Mesodermal cell (in vitro differentiated cells): ENCODE measurements around the gene TECR.

Source experiments
- H3K27ac ChIP-seq: 2 replicates; pipeline ENCODE4 v1.7.0; 2013; ENCODE audit warnings: mild to moderate bottlenecking, low read depth, low read length, moderate library complexity; ENCODE audit not compliant: severe bottlenecking
- H3K36me3 ChIP-seq: 2 replicates; pipeline ENCODE4 v1.7.1; 2013; ENCODE audit warnings: mild to moderate bottlenecking, low read length, moderate library complexity; ENCODE audit not compliant: control insufficient read depth, insufficient read depth
- H3K4me1 ChIP-seq: one replicate; pipeline ENCODE4 v1.7.1; 2013; ENCODE audit warnings: mild to moderate bottlenecking, low read length; ENCODE audit not compliant: insufficient read depth, control insufficient read depth, poor library complexity, severe bottlenecking
- H3K4me3 ChIP-seq: 2 replicates; pipeline ENCODE4 v1.7.0; 2013; ENCODE audit warnings: low read length, control low read depth, mild to moderate bottlenecking; ENCODE audit not compliant: insufficient read depth, poor library complexity, severe bottlenecking; ENCODE audit errors: extremely low read depth
- H3K9me3 ChIP-seq: 2 replicates; pipeline ENCODE4 v1.7.1; 2013; ENCODE audit warnings: mild to moderate bottlenecking, low read length, moderate library complexity; ENCODE audit not compliant: control insufficient read depth
- WGBS, 2 experiments: methylation state at CpG; one replicate each; pipeline ENCODE4 v1.1.5; 2013; ENCODE audit warnings: missing lambda C conversion rate in 2 of 2; ENCODE audit not compliant: insufficient coverage in 2 of 2; 5-methylcytosine and 5-hydroxymethylcytosine counted together

The TECR gene

DNA sequence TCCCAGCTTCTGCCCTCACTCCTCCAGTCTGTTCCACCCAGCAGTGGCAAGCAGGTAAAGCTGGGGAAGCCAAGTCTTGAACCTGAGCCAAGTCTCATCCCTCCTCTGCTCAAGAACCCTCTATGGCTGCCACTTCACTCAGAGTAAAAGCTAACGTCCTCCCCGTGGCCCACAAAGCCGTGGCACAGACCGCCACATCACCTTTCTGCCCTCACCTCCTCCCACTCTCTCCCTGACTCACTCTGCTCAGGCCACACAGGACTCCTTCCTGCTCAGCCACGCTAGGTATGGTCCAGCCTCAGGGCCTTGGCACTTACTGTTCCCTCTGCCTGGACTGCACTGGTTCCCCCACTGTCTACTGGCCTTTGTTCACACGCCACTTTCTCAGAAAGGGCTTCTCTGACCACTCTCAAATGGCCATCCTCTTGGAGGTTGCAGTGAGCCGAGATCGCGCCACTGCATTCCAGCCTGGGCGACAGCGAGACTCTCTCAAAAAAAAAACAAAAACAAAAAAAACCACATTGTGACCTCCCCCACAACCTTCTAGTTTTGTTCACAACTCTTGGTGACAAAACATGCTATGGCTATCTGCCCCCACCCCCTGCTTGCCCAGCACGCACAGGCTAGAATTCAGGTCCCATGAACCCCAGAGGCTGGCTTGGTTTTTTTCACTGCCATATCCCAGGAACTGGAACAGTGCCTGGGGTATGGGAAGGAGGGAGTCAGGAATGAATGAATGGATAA lies 26.7 kb downstream of the TECR start:
- peaks cover 5% of the 10 kb centered on the region for H3K36me3 ChIP-seq
- peak overlapping the region; percentile 45 for H3K27ac ChIP-seq
- H3K9me3 ChIP-seq = no peaks in the 10 kb centered on the region
- 93 to 94% methylated on average over 5 to 11 of the region's 12 CpGs for WGBS, 2 experiments
- H3K4me1 ChIP-seq = peaks cover 37% of the 10 kb centered on the region
- H3K4me3 ChIP-seq = no peak overlapping the region

DNA sequence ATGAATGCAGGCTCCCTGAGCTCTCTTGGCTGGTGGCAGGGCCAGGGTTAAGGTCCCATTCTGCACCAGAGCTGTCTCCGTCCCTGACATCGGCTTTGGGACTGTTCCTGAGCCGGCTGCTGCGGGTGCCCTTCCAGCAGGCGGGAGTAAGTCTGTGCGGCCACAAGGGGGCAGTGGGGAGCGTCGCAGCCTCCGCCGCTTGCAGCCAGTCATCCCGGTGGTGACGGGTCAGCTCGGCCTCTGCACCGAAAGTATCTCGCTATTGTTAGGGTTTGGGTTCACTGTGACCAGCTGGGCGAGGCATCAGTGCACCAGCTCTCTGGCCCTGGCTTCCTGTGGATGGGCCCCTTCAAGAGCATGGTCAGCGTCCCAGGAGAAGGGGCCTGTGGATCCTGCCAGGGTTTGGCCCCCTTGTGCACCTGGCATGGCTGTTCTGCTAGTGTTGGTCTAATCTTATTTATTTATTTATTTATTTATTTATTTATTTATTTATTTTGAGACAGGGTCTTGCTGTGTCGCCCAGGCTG lies 27.3 kb downstream of the TECR start:
- Histone ChIP-seq H3K4me3 (no peak overlapping the region), H3K27ac (peak overlapping the region; percentile 23), H3K4me1 (peaks cover 39% of the 10 kb centered on the region), H3K9me3 (no peaks in the 10 kb centered on the region), H3K36me3 (peaks cover 5% of the 10 kb centered on the region)
- 15 to 17% methylated on average over 15 to 17 of the region's 18 CpGs for WGBS, 2 experiments

DNA sequence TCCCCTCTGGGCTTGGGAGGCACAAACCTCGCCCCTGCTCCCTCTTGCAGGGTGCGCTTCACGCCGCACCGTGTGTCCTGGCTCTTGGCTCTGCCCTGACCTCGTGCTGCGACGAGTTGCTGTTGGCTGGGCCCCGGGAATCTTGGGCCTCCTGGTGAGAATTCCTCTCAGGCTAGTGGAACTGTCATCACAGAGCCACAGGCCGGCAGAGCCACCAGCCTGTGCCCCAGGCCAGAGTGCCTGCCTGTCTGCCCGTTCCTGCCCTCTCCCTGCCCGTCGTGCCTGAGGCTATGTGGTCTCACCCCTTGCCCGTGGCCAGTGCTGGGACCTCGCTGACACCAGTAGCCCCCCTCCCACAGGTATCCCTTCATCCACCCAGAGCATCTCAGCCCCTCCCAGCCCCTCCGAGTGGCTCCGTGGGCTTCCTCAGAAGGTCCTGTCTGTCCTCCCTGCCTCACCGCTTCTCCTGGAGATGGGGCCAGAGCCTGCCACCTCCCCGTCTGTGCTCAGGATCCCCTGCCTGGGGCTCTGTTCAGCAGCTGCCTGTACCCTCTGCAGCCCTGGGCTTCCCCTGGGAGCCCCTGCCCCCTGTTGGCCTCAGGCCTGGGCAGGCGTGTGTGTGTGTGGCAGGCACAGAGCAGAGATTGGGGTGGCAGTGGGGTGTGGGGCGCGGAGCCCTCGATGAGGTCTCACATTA lies 29.1 kb downstream of the TECR start:
- WGBS, 2 experiments = 72 to 81% methylated on average over 15 to 20 of the region's 23 CpGs
- H3K36me3 ChIP-seq = peaks cover 2% of the 10 kb centered on the region
- H3K4me1 ChIP-seq = peaks cover 42% of the 10 kb centered on the region
- H3K4me3 ChIP-seq = no peak overlapping the region
- H3K27ac ChIP-seq = no peak overlapping the region
- H3K9me3 ChIP-seq = no peaks in the 10 kb centered on the region

DNA sequence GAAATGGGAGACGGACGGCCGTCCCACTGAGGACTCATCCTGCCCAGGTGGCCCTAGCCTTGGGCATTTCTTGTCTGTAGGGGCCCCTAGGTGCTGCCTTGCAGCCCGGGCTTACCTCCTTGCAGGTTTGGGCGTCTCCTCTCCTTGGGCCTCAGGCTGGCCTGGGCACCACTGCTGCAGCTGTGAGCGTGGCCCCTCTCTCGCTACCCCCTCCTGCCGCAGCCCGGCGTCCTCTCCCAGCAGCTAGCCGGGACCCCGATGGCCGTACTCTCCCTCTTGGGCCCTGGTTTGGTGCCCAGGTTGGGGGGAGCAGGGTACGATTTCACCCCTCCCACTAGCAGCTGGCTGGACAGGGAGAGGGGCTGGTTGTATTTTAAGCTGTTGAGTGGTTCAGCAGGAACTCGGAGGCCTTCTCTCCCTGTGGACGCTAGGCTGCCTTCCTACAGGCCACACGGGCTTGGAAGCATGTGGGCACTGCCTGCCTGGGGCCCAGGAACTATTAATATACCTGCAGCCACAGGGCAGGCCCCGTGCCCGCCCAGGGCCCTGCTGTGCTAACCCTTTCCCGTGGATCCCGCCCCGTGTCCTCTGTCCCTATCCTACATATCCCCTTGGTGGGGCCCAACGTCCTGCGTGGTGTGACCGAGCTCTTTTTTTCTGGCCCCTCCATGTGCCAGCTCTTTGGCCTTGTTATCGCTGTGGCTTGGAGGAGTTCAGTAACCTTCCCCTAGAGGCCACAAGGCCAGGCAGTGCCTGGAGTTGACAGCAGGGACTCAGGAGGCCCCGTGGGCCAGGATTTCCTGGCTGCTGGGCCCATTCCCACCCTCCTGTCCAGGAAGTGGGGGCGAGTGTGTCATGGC lies 30.8 kb downstream of the TECR start:
- H3K36me3 ChIP-seq = peaks cover 15% of the 10 kb centered on the region
- H3K9me3 ChIP-seq = no peaks in the 10 kb centered on the region
- H3K27ac ChIP-seq = peak overlapping the region; percentile 30
- peaks cover 42% of the 10 kb centered on the region for H3K4me1 ChIP-seq
- no peak overlapping the region for H3K4me3 ChIP-seq
- WGBS, 2 experiments = 86 to 91% methylated on average over 21 to 26 of the region's 28 CpGs

DNA sequence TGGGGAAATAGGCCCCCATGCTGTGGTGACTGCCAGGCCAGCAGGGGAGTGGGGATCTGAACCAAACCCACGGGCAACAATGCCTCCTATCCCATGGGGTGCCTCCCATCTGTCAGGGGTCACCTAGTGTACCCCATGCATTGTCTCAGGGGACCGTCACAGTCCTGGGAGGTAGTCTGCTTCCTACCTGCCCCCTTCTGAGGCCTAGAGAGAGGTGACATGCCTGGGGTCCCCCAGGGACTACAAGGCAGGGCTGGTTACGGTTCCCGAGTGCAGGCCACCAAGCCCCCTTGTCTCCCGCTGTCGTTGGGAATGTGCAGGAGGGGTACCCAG lies 31.3 kb downstream of the TECR start:
- WGBS, 2 experiments = 85 to 93% methylated on average over 6 of the region's 6 CpGs
- no peaks in the 10 kb centered on the region for H3K9me3 ChIP-seq
- H3K4me1 ChIP-seq = peaks cover 42% of the 10 kb centered on the region
- H3K4me3 ChIP-seq = no peak overlapping the region
- H3K36me3 ChIP-seq = peaks cover 17% of the 10 kb centered on the region
- no peak overlapping the region for H3K27ac ChIP-seq

DNA sequence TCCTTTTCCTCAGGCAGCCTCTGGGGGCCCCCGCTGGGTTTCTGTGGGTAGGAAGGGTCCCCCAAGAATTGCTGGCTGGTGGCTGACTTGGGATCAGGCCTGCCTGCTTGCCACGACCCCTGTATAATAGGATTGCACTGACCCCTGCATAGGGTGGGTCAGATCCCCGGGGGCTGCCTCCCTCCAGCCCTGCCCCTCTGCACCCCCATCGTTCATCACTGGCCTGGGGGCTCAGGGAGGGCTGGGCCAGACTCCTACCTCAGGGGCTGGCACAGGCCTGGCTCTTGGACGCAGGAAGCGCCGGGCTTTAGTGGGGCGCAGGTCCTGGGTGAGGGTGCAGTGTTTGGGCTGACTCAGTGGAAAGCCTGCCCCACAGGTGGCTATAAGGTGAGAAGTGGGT lies 31.9 kb downstream of the TECR start:
- Histone ChIP-seq H3K27ac (peak overlapping the region; percentile 62), H3K36me3 (peaks cover 21% of the 10 kb centered on the region), H3K4me3 (no peak overlapping the region), H3K4me1 (peaks cover 38% of the 10 kb centered on the region), H3K9me3 (no peaks in the 10 kb centered on the region)
- 85 to 90% methylated on average over 7 of the region's 8 CpGs for WGBS, 2 experiments

DNA sequence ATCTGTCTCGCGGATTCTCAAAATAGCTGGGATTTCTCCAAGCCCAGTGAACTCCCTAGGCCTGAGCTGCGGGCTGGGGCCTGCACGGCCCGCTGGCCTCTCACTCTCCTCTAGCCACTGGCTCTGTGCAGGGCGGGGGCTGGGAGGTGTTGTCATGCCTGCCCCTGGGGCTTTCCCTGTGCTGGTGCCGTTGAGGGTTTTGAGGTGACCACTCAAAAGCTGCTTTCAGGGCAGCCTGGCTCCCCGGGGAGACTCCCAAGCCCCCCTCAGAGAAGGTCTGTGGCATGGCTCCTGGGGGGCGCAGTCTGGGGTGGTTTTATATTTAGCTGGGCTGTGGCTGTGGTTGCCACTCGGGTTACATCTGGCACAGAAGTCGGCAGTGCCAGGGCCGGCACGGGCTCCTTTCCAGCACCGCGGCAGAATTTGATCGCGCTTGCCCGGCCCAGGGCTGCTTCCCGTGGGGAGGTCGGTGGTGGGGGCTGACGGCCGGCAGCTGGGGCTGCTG lies 32.5 kb downstream of the TECR start:
- H3K4me1 ChIP-seq = peaks cover 38% of the 10 kb centered on the region
- H3K4me3 ChIP-seq = no peak overlapping the region
- peak overlapping the region; percentile 62 for H3K27ac ChIP-seq
- H3K36me3 ChIP-seq = peaks cover 22% of the 10 kb centered on the region
- WGBS, 2 experiments = 78 to 80% methylated on average over 16 to 21 of the region's 22 CpGs
- no peaks in the 10 kb centered on the region for H3K9me3 ChIP-seq

DNA sequence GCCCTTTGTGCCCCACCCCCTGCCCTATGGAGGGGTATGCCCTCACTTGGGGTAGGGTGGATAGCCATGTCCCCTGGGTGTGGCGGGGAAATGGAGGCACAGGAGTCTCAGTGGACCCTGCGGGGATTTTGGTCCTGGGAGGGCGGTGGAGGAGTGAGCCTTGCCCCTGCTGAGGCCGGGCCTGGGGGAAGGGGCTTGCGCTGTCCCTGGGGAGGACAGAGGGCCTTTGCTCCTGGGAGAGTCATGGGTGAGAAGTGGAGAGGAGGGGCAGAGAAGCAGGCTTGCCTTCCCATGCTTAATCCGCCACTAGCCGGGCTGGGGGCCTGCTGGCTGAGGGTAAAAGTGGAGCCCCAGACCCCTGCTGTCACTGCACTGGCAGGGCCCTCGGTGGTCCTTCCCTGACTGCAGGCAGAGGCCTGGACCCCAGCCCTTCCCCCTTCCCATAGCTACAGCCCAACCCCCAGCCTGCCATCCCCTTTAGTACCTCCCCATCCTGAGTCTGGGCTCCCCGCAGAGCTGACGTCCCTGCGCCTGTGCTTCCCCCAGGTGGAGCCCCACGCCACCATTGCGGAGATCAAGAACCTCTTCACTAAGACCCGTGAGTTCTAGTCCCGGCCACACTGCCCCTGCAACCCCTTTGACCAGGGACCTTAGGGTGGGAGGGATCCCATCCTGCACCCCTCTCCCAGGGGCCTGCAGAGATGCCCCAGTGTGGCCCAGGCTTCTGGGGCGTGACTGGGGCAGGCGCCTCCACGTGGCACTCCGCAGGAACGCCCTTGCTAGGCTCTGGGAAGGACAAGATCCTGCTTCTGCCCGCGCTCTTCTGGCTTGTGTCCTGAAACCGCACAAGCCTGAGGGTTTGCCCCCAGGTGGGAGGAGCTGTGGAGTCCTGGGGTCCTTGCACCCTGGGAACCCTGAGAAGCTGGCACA lies 33.5 kb downstream of the TECR start:
- Histone ChIP-seq H3K27ac (no peak overlapping the region), H3K9me3 (no peaks in the 10 kb centered on the region), H3K4me3 (no peak overlapping the region), H3K36me3 (peaks cover 28% of the 10 kb centered on the region), H3K4me1 (peaks cover 38% of the 10 kb centered on the region)
- WGBS, 2 experiments = 79% methylated on average over 18 to 20 of the region's 23 CpGs

DNA sequence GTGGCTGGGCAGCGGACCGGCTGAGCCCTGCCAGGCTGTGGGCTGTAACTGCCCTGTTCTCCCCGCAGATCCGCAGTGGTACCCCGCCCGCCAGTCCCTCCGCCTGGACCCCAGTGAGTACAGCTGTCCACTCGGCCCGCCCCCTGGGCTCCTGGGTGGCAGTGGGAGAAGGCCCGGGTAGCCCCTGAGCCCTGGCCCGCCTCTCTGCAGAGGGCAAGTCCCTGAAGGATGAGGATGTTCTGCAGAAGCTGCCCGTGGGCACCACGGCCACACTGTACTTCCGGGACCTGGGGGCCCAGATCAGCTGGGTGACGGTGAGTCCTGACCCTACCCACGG lies 34.2 kb downstream of the TECR start:
- Histone ChIP-seq H3K36me3 (peaks cover 32% of the 10 kb centered on the region), H3K4me3 (no peak overlapping the region), H3K4me1 (peaks cover 31% of the 10 kb centered on the region), H3K27ac (no peak overlapping the region), H3K9me3 (no peaks in the 10 kb centered on the region)
- 96 to 97% methylated on average over 9 to 12 of the region's 16 CpGs for WGBS, 2 experiments
